HepG2 (cell line): ENCODE results near the gene RTN1. TPM values are rescaled to one million over a fixed set of nuclear protein-coding genes. Genes with fewer than 3 reads are reported as not detected.

ENCODE experiments used
- ARNT2 ChIP-seq: sonication (generic); formaldehyde crosslinking; IDR thresholded peaks from 2 replicates; pipeline ENCODE4 v1.8.0; 2022; ENCODE audit warnings: mild to moderate bottlenecking, low read depth, missing genetic modification reagents, moderate library complexity
- CBX5 ChIP-seq: sonication (generic); formaldehyde crosslinking; IDR thresholded peaks from 2 replicates; pipeline ENCODE4 v1.4.0; 2020; ENCODE audit warnings: missing genetic modification reagents, borderline replicate concordance
- DBP ChIP-seq: sonication (generic); formaldehyde crosslinking; IDR thresholded peaks from 2 replicates; pipeline ENCODE4 v1.4.0; 2020; ENCODE audit warnings: missing genetic modification reagents; ENCODE audit errors: not compliant biosample characterization
- GLMP ChIP-seq: sonication (generic); formaldehyde crosslinking; IDR thresholded peaks from 2 replicates; pipeline ENCODE4 v1.9.0; 2021; ENCODE audit warnings: missing genetic modification reagents, mild to moderate bottlenecking, borderline replicate concordance
- HINFP ChIP-seq: sonication (generic); formaldehyde crosslinking; IDR thresholded peaks from 2 replicates; pipeline ENCODE4 v1.4.0; 2020; ENCODE audit warnings: low read depth, mild to moderate bottlenecking, missing genetic modification reagents
- KAT8 ChIP-seq: IDR thresholded peaks from 2 replicates; pipeline ENCODE4 v1.6.1; 2016; ENCODE audit warnings: missing genetic modification reagents, missing compliant biosample characterization
- NCOA5 ChIP-seq: sonication (generic); formaldehyde crosslinking; IDR thresholded peaks from 2 replicates; pipeline ENCODE4 v1.4.0; 2020; ENCODE audit warnings: missing genetic modification reagents
- PBX3 ChIP-seq: sonication (generic); formaldehyde crosslinking; IDR thresholded peaks from 2 replicates; pipeline ENCODE4 v1.8.1; 2023; ENCODE audit warnings: missing genetic modification reagents, inconsistent platforms, borderline replicate concordance
- PLSCR1 ChIP-seq: sonication (generic); formaldehyde crosslinking; IDR thresholded peaks from 2 replicates; pipeline ENCODE4 v1.5.0; 2020; ENCODE audit warnings: missing genetic modification reagents, mild to moderate bottlenecking, borderline replicate concordance
- SETDB1 ChIP-seq: sonication (generic); formaldehyde crosslinking; IDR thresholded peaks from 2 replicates; pipeline ENCODE4 v1.5.1; 2020; ENCODE audit warnings: missing genetic modification reagents, mild to moderate bottlenecking, borderline replicate concordance
- ZMAT5 ChIP-seq: sonication (generic); formaldehyde crosslinking; IDR thresholded peaks from 2 replicates; pipeline ENCODE4 v1.5.0; 2020; ENCODE audit warnings: mild to moderate bottlenecking, low read depth, missing genetic modification reagents, borderline replicate concordance
- ZNF101 ChIP-seq: sonication (generic); formaldehyde crosslinking; IDR thresholded peaks from 2 replicates; pipeline ENCODE4 v1.4.0; 2020; ENCODE audit warnings: mild to moderate bottlenecking, low read depth, missing genetic modification reagents, borderline replicate concordance
- ZNF12 ChIP-seq: sonication (generic); formaldehyde crosslinking; IDR thresholded peaks from 2 replicates; pipeline ENCODE4 v1.5.0; 2020; ENCODE audit warnings: missing genetic modification reagents
- ZNF264 ChIP-seq: sonication (generic); formaldehyde crosslinking; IDR thresholded peaks from 2 replicates; pipeline ENCODE4 v1.4.0; 2020; ENCODE audit warnings: missing genetic modification reagents
- ZNF280B ChIP-seq: sonication (generic); formaldehyde crosslinking; IDR thresholded peaks from 2 replicates; pipeline ENCODE4 v1.5.0; 2020; ENCODE audit warnings: missing genetic modification reagents, mild to moderate bottlenecking, borderline replicate concordance
- ZNF598 ChIP-seq: sonication (generic); formaldehyde crosslinking; IDR thresholded peaks from 2 replicates; pipeline ENCODE4 v1.5.1; 2020; ENCODE audit warnings: mild to moderate bottlenecking, missing genetic modification reagents, borderline replicate concordance
- ZNF614 ChIP-seq: IDR thresholded peaks from 2 replicates; pipeline ENCODE4 v1.6.1; 2018; ENCODE audit warnings: missing biosample characterization, missing genetic modification reagents, inconsistent platforms, borderline replicate concordance
- ZNF737 ChIP-seq: sonication (generic); formaldehyde crosslinking; IDR thresholded peaks from 2 replicates; pipeline ENCODE4 v1.5.0; 2020; ENCODE audit warnings: missing genetic modification reagents, mild to moderate bottlenecking, borderline replicate concordance
- polyA plus RNA-seq, 8 experiments: library from polyadenylated mRNA; depleted of rRNA in 3 of 8; stranded (reverse) in 7 of 8; unstranded in 1 of 8; fragments of >200 nt; fragmentation: Illumina TruSeq in 4 of 8; extraction: Trizol in 4 of 8; gene quantifications; 2 replicates each; pipeline versions ENCODE4 v1.2.1 to v1.2.3, GENCODE V29; 2011 to 2016; ENCODE audit warnings: low read depth in 4 of 8, missing spikeins in 1 of 8, mixed read lengths in 1 of 8; ENCODE audit not compliant: insufficient read depth in 1 of 8
- total RNA-seq, 5 experiments: library from RNA; depleted of rRNA; stranded (reverse); fragments of >200 nt; fragmentation: Illumina TruSeq; extraction: Trizol; gene quantifications; 2 replicates each; pipeline ENCODE4 v1.2.3, GENCODE V29; 2016; ENCODE audit warnings: low read depth in 1 of 5

The RTN1 gene
- total and polyA plus RNA-seq, 2 of the 13 experiments (the other 11 are each of a cell fraction or from before 2014, with no cell fraction given): 0.04 to 0.18 TPM

- TF ChIP-seq PBX3 (CRISPR knock-in tag): no peak
- TF ChIP-seq HINFP (CRISPR knock-in tag): peak; percentile 65; the same call in 1 of the 2 replicates
- no peak for TF ChIP-seq CBX5 (CRISPR knock-in tag)
- TF ChIP-seq GLMP (CRISPR knock-in tag): no peak
- no peak for TF ChIP-seq ZMAT5 (CRISPR knock-in tag)
- 0 out of 2 replicates have a peak, but pooled peaks have one; percentile 34 for TF ChIP-seq ZNF264 (CRISPR knock-in tag)
- peak; percentile 79 for TF ChIP-seq ZNF12 (CRISPR knock-in tag)
- TF ChIP-seq ZNF614 (CRISPR knock-in tag): no peak
- TF ChIP-seq DBP (CRISPR knock-in tag): no peak
- no peak for TF ChIP-seq ZNF598
- TF ChIP-seq NCOA5 (CRISPR knock-in tag): no peak
- TF ChIP-seq ZNF280B (CRISPR knock-in tag): no peak
- TF ChIP-seq PLSCR1: no peak
- TF ChIP-seq ZNF101: no peak
- TF ChIP-seq ARNT2 (CRISPR knock-in tag): 0 out of 2 replicates have a peak, but pooled peaks have one; percentile 11
- TF ChIP-seq ZNF737 (CRISPR knock-in tag): no peak
- 0 out of 2 replicates have a peak, but pooled peaks have one; percentile 24 for TF ChIP-seq KAT8 (CRISPR knock-in tag)
- no peak for TF ChIP-seq SETDB1
Observed at GRCh38 chr14:59919570-59920377, 49.2 kb upstream of the RTN1 start, which contains the start of gene LRRC9 (continued).
